Left hindlimb (tissue), 1 donor: ENCODE data around the gene SNRPD3.
"Not testable (repeated sequence)": the region's sequence is repeated elsewhere in the genome, so short reads cannot be mapped to it uniquely, and the experiment has no call there.

ENCODE experiments used
- DNase-seq: peaks from one replicate; pipeline ENCODE4 v3.0.0-alpha.2; 2018

SNRPD3 gene

DNA sequence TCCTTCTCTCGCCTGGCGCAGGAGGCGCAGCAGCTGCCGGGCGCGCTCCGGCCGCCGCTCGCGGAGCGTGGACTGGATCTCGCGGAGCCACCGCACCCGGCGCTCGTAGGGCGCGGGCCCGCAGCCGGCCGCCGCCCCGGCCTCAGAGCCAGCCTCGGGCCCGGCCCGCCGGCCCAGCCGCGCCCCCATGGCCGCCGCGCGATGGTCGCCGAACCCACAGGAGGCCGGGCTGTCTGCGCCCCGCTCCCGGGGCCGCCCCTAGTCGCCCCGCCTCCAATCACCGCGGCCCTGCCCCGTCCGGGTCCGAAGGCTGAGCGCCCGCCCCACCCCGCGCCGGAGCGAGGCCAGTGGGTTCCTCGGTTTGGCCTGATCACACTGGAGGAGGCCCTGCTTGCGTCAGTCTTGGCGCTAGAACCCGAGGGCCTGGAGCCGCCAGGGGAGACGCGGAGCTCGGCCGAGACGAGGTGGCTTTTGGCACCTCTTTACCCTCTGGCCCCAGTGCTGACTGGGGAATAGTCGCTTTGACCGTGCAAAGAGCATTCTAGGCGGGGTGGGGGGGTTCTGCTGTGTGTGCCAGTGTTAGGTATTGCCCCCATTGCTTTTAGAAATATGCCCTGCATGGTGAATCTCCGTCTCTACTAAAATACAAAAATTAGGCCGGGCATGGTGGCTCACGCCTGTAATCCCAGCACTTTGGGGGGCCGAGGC, 37.2 kb downstream of the SNRPD3 start, which contains the start of gene LRRC75B:
TSS of gene LRRC75B (minus strand) at position 223 of the 708 bp plus-strand sequence. CDS start at position 189, 34 bp downstream.
- DNase-seq, result peak; percentile 92

DNA sequence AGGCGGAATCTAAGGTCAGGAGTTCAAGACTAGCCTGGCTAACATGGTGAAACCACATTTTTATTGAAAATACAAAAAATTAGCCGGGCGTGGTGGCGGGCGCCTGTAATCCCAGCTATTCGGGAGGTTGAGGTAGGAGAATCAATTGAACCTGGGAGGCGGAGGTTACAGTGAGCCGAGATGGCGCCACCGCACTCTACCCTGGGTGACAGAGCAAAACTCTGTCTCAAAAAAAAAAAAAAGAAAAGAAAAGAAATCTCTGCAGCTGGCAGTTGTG, 37.7 kb downstream of the SNRPD3 start:
- not testable (repeated sequence) for DNase-seq

DNA sequence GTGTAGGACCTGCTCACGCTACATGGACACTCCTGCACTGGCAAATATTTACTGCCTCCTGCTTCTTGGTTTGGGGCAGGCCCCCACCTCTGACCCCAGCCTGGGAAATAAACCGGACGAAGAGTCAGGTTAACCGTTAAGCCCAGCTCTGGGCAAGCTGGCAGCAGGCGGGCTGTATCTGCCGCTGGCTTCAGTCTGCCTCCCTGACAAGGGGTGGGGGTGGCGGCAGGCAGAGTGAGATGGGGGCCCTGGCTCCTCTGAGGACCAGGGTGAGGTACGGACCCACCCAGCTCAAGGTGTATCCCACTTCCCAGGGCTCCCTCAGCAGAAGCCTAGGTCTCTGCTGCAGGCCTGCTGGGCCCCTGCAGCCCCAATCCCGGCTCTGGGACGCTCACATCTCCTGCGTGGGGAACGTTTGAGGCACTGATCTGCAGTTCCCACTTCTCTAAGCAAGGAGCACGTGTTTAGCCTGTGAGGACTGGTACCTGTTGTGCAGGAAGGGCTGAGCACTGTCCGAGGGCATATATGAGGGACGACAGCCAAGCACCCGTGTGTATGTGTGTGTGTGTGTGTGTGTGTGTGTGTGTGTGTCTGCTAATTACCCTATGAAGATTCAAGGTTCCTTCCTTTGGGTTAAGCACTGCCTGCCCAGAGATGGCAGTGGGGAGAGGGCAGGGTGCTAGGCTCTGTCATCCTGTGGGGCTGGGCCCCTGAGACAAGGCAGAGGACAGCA, 38.2 kb downstream of the SNRPD3 start:
- DNase-seq, result no peak

GRCh38 chr22:24594569-24595120, 38.8 kb downstream of the SNRPD3 start:
- DNase-seq, result no peak

- no peak for DNase-seq
These were observed 39.4 kb downstream of the SNRPD3 start for GRCh38 chr22:24595228-24595627.

- no peak for DNase-seq
These were observed 40.1 kb downstream of the SNRPD3 start for GRCh38 chr22:24595863-24596262.

GRCh38 chr22:24597076-24597475, 41.3 kb downstream of the SNRPD3 start:
- DNase-seq, result not testable (repeated sequence)

DNA sequence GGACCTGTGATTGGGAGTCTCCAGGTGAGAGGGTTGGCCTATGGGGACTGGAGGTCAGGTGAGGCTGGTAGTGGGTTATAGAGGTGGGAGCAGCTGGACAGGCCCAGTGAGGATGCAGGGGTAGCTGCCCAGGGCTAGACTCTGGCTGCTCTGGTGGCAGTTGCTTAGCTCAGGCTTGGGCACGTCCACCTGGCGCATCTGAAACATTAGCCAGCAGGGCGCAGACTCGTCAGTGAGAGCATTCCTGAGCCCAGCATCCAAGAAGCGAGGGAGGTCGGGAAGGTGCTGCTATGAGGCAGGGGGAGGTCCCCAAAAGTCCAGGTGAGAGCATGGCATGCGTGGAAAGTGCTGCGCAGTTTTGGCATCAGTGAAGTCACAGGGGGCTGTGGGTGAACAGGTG, 43.7 kb downstream of the SNRPD3 start:
- DNase-seq, result no peak

- DNase-seq, result not testable (repeated sequence)
These were observed 44.3 kb downstream of the SNRPD3 start for GRCh38 chr22:24599958-24600715.

DNA sequence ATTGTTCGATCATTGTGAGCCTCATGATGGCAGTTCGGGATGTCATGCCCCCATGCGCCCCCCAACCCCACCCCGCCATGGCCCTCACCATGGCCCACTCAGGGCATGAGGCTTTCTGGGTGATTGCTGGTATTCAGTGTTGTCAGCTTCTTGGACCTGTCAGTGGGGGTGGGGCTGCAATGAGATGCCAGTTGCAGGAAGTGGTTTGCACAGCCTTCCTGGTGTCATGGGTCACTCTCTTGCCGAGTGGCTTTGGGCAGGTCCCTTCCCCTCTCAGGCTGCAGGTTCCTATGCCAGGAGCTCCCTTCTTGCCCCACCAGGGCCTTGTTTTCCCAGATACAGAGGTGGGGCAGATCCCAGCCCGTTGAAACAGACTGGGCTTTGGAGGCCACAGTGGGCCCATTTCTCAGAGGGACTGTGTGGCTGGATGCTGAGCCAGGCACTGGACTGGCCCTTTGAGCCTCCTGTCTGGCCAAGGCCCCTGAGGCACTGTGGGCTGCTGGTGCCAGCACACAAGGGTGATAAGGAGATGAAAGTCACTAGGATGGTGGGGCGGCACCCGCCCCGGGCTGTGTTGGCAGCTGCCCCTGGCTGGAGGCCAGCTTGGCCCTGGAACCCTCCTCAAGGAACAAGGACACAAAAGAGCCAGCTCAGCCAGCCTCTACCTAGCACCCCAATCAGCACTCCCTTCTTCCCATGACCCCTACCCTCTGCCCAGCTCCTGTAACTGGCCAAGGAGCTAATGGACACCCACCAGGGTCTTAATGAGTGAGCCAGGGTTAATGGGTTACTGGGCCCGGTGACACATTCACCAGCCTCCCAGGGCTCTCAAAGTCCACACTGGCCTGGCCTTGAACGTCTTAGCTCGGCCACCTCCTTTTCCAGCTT, 45.7 kb downstream of the SNRPD3 start:
- no peak for DNase-seq

DNA sequence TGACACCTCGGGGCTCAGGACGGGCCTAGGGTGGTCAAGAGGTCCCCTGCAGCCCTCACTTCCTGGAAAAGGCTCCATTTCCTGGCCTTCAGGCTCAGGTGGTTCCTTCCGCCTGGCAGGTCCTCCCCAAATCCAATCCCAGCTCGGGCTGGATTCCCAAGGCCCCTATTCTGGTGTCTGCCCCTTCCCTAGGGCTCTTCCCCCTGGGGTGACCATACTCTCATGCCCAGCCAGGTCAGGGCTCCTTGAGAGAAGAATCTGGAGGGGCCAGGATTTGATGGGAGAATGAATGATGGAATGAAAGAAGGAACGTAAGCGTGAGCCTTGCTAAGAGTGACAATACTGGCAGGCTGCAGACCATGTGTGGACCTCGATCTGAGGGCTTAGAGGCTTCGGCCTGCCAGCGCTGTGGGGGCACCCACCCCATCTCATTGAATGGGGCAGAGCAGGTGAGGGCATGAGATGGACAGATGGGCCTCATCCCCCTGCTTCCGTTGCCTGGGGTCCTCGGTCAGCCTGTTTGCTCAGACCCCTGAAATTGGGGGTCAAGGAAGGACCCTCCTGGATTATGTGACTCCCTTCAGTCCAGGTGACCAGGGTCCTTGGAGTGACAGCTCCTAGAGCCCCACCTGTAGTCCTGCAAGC, 46.4 kb downstream of the SNRPD3 start:
- DNase-seq, result not testable (repeated sequence)

- DNase-seq, result peak; percentile 29
These were observed 47.3 kb downstream of the SNRPD3 start, which contains the start of gene GGT1 for GRCh38 chr22:24602847-24603769. TSS of gene GGT1 (plus strand) at chr22:24603193. CDS start at chr22:24611082, 7,889 bp downstream.

GRCh38 chr22:24603770-24604629, 48.2 kb downstream of the SNRPD3 start:
- peak; percentile 47 for DNase-seq

- DNase-seq, result not testable (repeated sequence)
These were observed 50.5 kb downstream of the SNRPD3 start for GRCh38 chr22:24606340-24606739.

GRCh38 chr22:24607429-24607983, 51.7 kb downstream of the SNRPD3 start:
- DNase-seq, result not testable (repeated sequence)

DNA sequence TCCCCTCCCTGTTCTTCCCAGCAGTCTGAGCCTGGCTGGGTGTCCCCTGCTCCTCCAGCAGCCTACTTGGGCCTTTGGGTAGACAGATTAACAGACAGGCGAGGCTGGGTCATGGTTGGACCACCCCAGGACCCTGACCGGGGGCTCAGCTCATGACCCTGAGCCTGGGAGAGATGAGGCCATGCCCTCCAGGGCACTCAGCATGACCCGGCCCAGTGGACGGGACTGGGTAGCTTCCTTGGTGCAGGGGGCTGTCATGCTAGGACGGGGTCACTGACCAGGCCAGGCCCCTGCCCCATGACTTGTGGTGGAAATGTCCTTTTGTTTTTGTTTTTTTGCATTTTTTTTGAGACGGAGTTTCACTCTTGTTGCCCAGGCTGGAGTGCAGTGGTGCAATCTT, 52.5 kb downstream of the SNRPD3 start:
- DNase-seq, result not testable (repeated sequence)

DNA sequence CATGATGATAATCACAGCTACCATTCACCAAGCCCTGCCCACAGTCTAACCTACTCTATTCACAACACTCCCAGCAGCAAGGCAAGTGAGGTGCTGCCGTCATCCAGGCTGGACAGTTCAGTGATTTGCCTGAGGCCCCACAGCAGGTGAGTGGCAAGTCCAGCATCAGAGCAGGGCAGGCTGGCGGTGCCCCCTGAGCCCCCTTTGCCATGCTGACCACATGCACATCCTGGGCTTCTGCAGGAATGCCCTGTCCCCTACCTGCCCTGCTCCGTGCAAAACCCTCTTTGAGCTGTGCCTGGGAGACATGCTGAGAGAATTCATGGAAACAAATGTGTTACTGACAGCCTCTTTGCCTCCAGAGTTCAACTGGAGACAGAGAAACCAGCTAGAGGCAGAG, 54.1 kb downstream of the SNRPD3 start:
- not testable (repeated sequence) for DNase-seq

- not testable (repeated sequence) for DNase-seq
These were observed 59.0 kb downstream of the SNRPD3 start for GRCh38 chr22:24614794-24615193.

DNA sequence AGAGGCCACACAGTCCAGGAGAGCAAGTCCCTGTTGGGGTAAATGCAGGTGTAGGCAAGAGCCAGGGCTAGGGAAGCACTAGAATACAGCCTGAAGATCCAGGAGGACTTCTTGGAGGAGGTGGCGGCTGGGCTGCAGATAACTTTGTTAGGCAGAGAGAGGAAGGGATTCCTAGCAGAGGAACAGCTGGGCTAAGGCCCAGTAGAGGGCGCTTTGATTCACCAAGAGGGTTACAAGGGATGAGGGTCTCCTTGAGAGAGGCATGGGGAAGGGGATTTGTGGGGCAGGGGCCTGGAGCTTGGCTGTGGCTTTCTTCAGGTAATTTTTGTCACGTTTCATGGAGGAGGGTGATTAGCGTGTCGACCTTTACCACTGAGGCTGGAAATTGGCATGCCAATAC, 65.4 kb downstream of the SNRPD3 start:
- DNase-seq, result not testable (repeated sequence)
